ENCODE results near the gene GSAP.

- TF ChIP-seq CTCF (conservative IDR thresholded peaks at IDR 0.05; ENCODE audit: low read depth, low read length) (no peak), EZH2 (IDR thresholded peaks at IDR 0.05; ENCODE audit: low read length, unreplicated experiment) (no peak), EZH2phosphoT487 (IDR thresholded peaks at IDR 0.05; ENCODE audit: borderline replicate concordance, low read length) (no peak)
Measured at GRCh38 chr7:77335581-77335980, 80.6 kb downstream of the GSAP start.
